HCT116 (cell line): ENCODE measurements around the gene ZBTB16. TPM values are rescaled to one million over a fixed set of nuclear protein-coding genes. Genes with fewer than 3 reads are reported as not detected.

Experiments used
- ATAC-seq: fragments of 200-7000 bp; cut with Tn5 transposase; 2 replicates; pipeline ENCODE4 v1.9.1; 2020; ENCODE audit warnings: mild to moderate bottlenecking, moderate library complexity
- BruUV-seq: library from RNA; stranded (reverse); fragments of 400-500 nt; replicated peaks from 2 replicates; lab custom pipeline; 2021; lab: Mats Ljungman, UMichigan
- CTCF ChIA-PET: fragments of 300-600 bp; sonication (Branson Sonifier 250); formaldehyde crosslinking; loops from one replicate; lab custom pipeline; 2021; ENCODE audit warnings: antibody characterized with exemption; lab: Charles Lee
- POLR2A ChIA-PET: fragments of 300-600, 350-600 bp; sonication (Branson Sonifier 250); formaldehyde crosslinking; loops from one replicate; lab custom pipeline; 2021; ENCODE audit warnings: antibody characterized with exemption; lab: Charles Lee
- RAD21 ChIA-PET, 2 experiments: fragments of 300-600 bp; sonication (Branson Sonifier 250); formaldehyde crosslinking; loops; one replicate each; lab custom pipeline; 2023; ENCODE audit warnings: low total read pairs in 2 of 2; ENCODE audit not compliant: uncharacterized antibody in 2 of 2, unreplicated experiment in 2 of 2, low non-redundant PET in 1 of 2; lab: Charles Lee
- DNase-seq: peaks from one replicate; pipeline ENCODE4 v3.0.0-alpha.2; 2010; ENCODE audit warnings: low read depth, low spot score
- H2AFZ ChIP-seq: fragments of 200-600 bp; shearing (Covaris generic), sonication (generic); 2 replicates; pipeline ENCODE4 v1.6.1; 2017; ENCODE audit warnings: low read depth, mixed run types, mixed read lengths, antibody characterized with exemption, low read length; ENCODE audit not compliant: poor library complexity, severe bottlenecking
- H3K27ac ChIP-seq: 2 replicates; pipeline ENCODE4 v1.5.1; 2012; ENCODE audit warnings: low read depth, low read length
- H3K27me3 ChIP-seq: fragments of 200-600 bp; sonication (generic); 2 replicates; pipeline ENCODE4 v1.6.1; 2016; ENCODE audit warnings: mixed run types, low read length, mixed read lengths; ENCODE audit not compliant: insufficient read depth
- H3K36me3 ChIP-seq, 2 experiments: fragments of 200-500 bp in 1 of 2; fragments of 200-600 bp in 1 of 2; sonication (Bioruptor generic) in 1 of 2; sonication (generic) in 1 of 2; 2 replicates each; pipeline versions ENCODE4 v1.5.1 to v1.6.1; 2014 to 2016; ENCODE audit warnings: low read length in 2 of 2, inconsistent platforms in 1 of 2, mixed read lengths in 1 of 2, mixed run types in 1 of 2; ENCODE audit not compliant: insufficient read depth in 2 of 2, control insufficient read depth in 1 of 2
- H3K4me1 ChIP-seq, 2 experiments: fragments of 200-600 bp in 1 of 2; sonication (generic) in 1 of 2; 2 replicates each; pipeline versions ENCODE4 v1.5.1 to v1.6.1; 2012 to 2017; ENCODE audit warnings: low read length in 2 of 2, inconsistent platforms in 1 of 2, mild to moderate bottlenecking in 1 of 2, mixed read lengths in 1 of 2, mixed run types in 1 of 2, moderate library complexity in 1 of 2; ENCODE audit not compliant: insufficient read depth in 2 of 2, control insufficient read depth in 1 of 2
- H3K4me2 ChIP-seq: fragments of 200-600 bp; sonication (generic); 2 replicates; pipeline ENCODE4 v1.6.1; 2017; ENCODE audit warnings: mixed run types, low read length, mixed read lengths
- H3K4me3 ChIP-seq, 2 experiments: fragments of 200-600 bp in 1 of 2; sonication (generic) in 1 of 2; replicated peaks in 1 of 2; 2 replicates each; pipeline ENCODE4 v1.5.1; 2011 to 2016; ENCODE audit warnings: low read length in 2 of 2, control low read depth in 1 of 2, low read depth in 1 of 2, mild to moderate bottlenecking in 1 of 2, mixed read lengths in 1 of 2, mixed run types in 1 of 2
- H3K79me2 ChIP-seq: fragments of 200-600 bp; sonication (generic); 2 replicates; pipeline ENCODE4 v1.6.1; 2017; ENCODE audit warnings: mild to moderate bottlenecking, mixed run types, low read length, moderate library complexity, mixed read lengths; ENCODE audit not compliant: insufficient read depth
- H3K9ac ChIP-seq: fragments of 200-600 bp; sonication (generic); 2 replicates; pipeline ENCODE4 v1.6.1; 2016; ENCODE audit warnings: low read length, mixed read lengths
- H3K9me2 ChIP-seq: fragments of 200-600 bp; sonication (generic), shearing (Covaris generic); 2 replicates; pipeline ENCODE4 v1.6.1; 2017; ENCODE audit warnings: mixed run types, mild to moderate bottlenecking, moderate library complexity; ENCODE audit not compliant: insufficient read depth
- H3K9me3 ChIP-seq, 2 experiments: fragments of 200-500 bp in 1 of 2; fragments of 200-600 bp in 1 of 2; sonication (Bioruptor generic) in 1 of 2; sonication (generic) in 1 of 2; 2 replicates each; pipeline ENCODE4 v1.6.1; 2014 to 2017; ENCODE audit warnings: low read length in 2 of 2, mixed read lengths in 2 of 2, inconsistent platforms in 1 of 2, low read depth in 1 of 2, mild to moderate bottlenecking in 1 of 2, mixed run types in 1 of 2, moderate library complexity in 1 of 2; ENCODE audit not compliant: control insufficient read depth in 1 of 2, insufficient read depth in 1 of 2
- H4K20me1 ChIP-seq: fragments of 200-600 bp; sonication (generic), shearing (Covaris generic); 2 replicates; pipeline ENCODE4 v1.6.1; 2017; ENCODE audit warnings: mixed run types, mild to moderate bottlenecking, moderate library complexity; ENCODE audit not compliant: insufficient read depth
- ATF3 ChIP-seq: IDR thresholded peaks from 2 replicates; pipeline ENCODE4 v1.6.1; 2012
- CBX3 ChIP-seq: IDR thresholded peaks from 2 replicates; pipeline ENCODE4 v1.6.1; 2012; ENCODE audit warnings: low read depth
- CEBPB ChIP-seq: IDR thresholded peaks from 2 replicates; pipeline ENCODE4 v1.6.1; 2012; ENCODE audit warnings: low read depth
- CTCF ChIP-seq, 3 experiments: fragments of 200-600 bp in 1 of 3; sonication (generic) in 1 of 3; IDR thresholded peaks in 2 of 3; conservative IDR thresholded peaks in 1 of 3; 2 replicates each; pipeline ENCODE4 v1.5.1; 2012 to 2017; ENCODE audit warnings: low read depth in 2 of 3, low read length in 2 of 3, antibody characterized with exemption in 1 of 3, borderline replicate concordance in 1 of 3, control low read depth in 1 of 3, mild to moderate bottlenecking in 1 of 3, mixed read lengths in 1 of 3, mixed run types in 1 of 3, moderate library complexity in 1 of 3; ENCODE audit not compliant: insufficient read depth in 1 of 3
- EGR1 ChIP-seq: IDR thresholded peaks from 2 replicates; pipeline ENCODE4 v1.6.1; 2012; ENCODE audit warnings: low read depth
- ELF1 ChIP-seq: IDR thresholded peaks from 2 replicates; pipeline ENCODE4 v1.6.1; 2012; ENCODE audit warnings: low read depth, borderline replicate concordance
- EZH2phosphoT487 ChIP-seq: fragments of 200-600 bp; IDR thresholded peaks from 2 replicates; pipeline ENCODE4 v1.6.1; 2018; ENCODE audit warnings: antibody characterized with exemption, borderline replicate concordance
- FOSL1 ChIP-seq: IDR thresholded peaks from 2 replicates; pipeline ENCODE4 v1.6.1; 2012; ENCODE audit warnings: low read depth
- JUND ChIP-seq: IDR thresholded peaks from 2 replicates; pipeline ENCODE4 v1.6.1; 2012
- MAX ChIP-seq: IDR thresholded peaks from 2 replicates; pipeline ENCODE4 v1.6.1; 2012
- POLR2A ChIP-seq: IDR thresholded peaks from 2 replicates; pipeline ENCODE4 v1.7.0; 2011; ENCODE audit warnings: borderline replicate concordance; ENCODE audit not compliant: insufficient read depth, insufficient read length; ENCODE audit errors: extremely low read depth
- RAD21 ChIP-seq: IDR thresholded peaks from 2 replicates; pipeline ENCODE4 v1.6.1; 2012; ENCODE audit warnings: low read depth, mild to moderate bottlenecking
- REST ChIP-seq: IDR thresholded peaks from 2 replicates; pipeline ENCODE4 v1.6.1; 2012; ENCODE audit warnings: low read depth
- SIN3A ChIP-seq: IDR thresholded peaks from 2 replicates; pipeline ENCODE4 v1.6.1; 2012; ENCODE audit warnings: low read depth
- YY1 ChIP-seq: IDR thresholded peaks from 2 replicates; pipeline ENCODE4 v1.6.1; 2011; ENCODE audit warnings: low read length, low read depth, moderate library complexity, mild to moderate bottlenecking; ENCODE audit not compliant: insufficient replicate concordance; ENCODE audit errors: extremely low read depth
- ZBTB33 ChIP-seq: IDR thresholded peaks from 2 replicates; pipeline ENCODE4 v1.6.1; 2011; ENCODE audit warnings: mild to moderate bottlenecking, low read length, moderate library complexity; ENCODE audit not compliant: insufficient replicate concordance; ENCODE audit errors: extremely low read depth
- intact Hi-C: fragments of 100-400 bp; cut with micrococcal nuclease; formaldehyde crosslinking; loops from 2 replicates; pipeline ENCODE4 v1.10.0; 2022
- total RNA-seq: library from RNA; stranded (reverse); gene quantifications from one replicate; pipeline ENCODE4 v1.2.1, GENCODE V29; 2021; ENCODE audit not compliant: unreplicated experiment

ZBTB16 gene
- total RNA-seq, 1 experiment from 2014 or later, result 0.30 TPM

- H3K27me3 ChIP-seq, result peaks cover 17% of the 10 kb centered on the region; the same call in 1 of the 2 replicates
- no peak overlapping the region for H3K4me3 ChIP-seq
- H3K27ac ChIP-seq, result no peak overlapping the region
- no peak for TF ChIP-seq REST
- TF ChIP-seq ZBTB33, result no peak
- no peak for TF ChIP-seq CBX3
- no peak for TF ChIP-seq EZH2phosphoT487
- TF ChIP-seq YY1, result no peak
- TF ChIP-seq CTCF (IDR thresholded peaks at IDR 0.05 in 2 of 3, conservative IDR thresholded peaks at IDR 0.05 in 1 of 3; ENCODE audit: borderline replicate concordance in 1 of 3, insufficient read depth in 1 of 3, low read depth in 2 of 3, low read length in 2 of 3), result no peak
- no peak for TF ChIP-seq CEBPB
- TF ChIP-seq JUND, result no peak
- TF ChIP-seq ATF3, result no peak
- TF ChIP-seq ELF1, result no peak
- TF ChIP-seq FOSL1, result no peak
- no peak for TF ChIP-seq MAX
- TF ChIP-seq EGR1, result no peak
- no peak for TF ChIP-seq SIN3A
- TF ChIP-seq RAD21, result no peak
- TF ChIP-seq POLR2A, result no peak
- RAD21 ChIA-PET, result no interaction called here
- no peaks in the 10 kb centered on the region for H4K20me1 ChIP-seq
- intact Hi-C loops, result no loop called here
- no peak overlapping the region for H2AFZ ChIP-seq
- H3K9ac ChIP-seq, result no peak overlapping the region
- no peaks in the 10 kb centered on the region for H3K79me2 ChIP-seq
- no peaks in the 10 kb centered on the region for H3K9me2 ChIP-seq
- no peak overlapping the region for H3K4me2 ChIP-seq
- DNase-seq (no peak), ATAC-seq (no peak)
- H3K9me3 ChIP-seq, result no peaks in the 10 kb centered on the region
- no TSS peak for BruUV-seq
- no peaks in the 10 kb centered on the region for H3K4me1 ChIP-seq
- H3K36me3 ChIP-seq, result no peaks in the 10 kb centered on the region
- CTCF ChIA-PET, result no interaction called here
- POLR2A ChIA-PET, result no interaction called here
Observed at GRCh38 chr11:114291381-114291780, 231.9 kb downstream of the ZBTB16 start.
